CD4-positive, CD25-positive, alpha-beta regulatory T cell (primary cell): ENCODE results near the gene IPO8. TPM values are rescaled to one million over a fixed set of nuclear protein-coding genes. Genes with fewer than 3 reads are reported as not detected.

Experiments
- ATAC-seq, 2 donors: fragments of 150-1000 bp; cut with Tn5 transposase; one replicate each; pipeline ENCODE4 v1.10.0; 2021; ENCODE audit warnings: low read depth in 2 of 2, moderate number of reproducible peaks in 2 of 2, moderate library complexity in 1 of 2
- DNase-seq, 3 donors: peaks; one replicate each; pipeline versions ENCODE4 v3.0.0 to v3.0.0-alpha.2; 2012 to 2022; ENCODE audit warnings: mixed read lengths in 1 of 3
- H3K27ac ChIP-seq: one replicate; pipeline ENCODE4 v1.7.0; 2013; ENCODE audit warnings: mild to moderate bottlenecking, low read length; ENCODE audit not compliant: insufficient read depth, poor library complexity, severe bottlenecking
- H3K27me3 ChIP-seq: one replicate; pipeline ENCODE4 v1.7.0; 2013; ENCODE audit warnings: low read length; ENCODE audit not compliant: control insufficient read depth, insufficient read depth
- H3K36me3 ChIP-seq: one replicate; pipeline ENCODE4 v1.7.0; 2013; ENCODE audit warnings: mild to moderate bottlenecking, low read length, moderate library complexity; ENCODE audit not compliant: control insufficient read depth, insufficient read depth
- H3K4me1 ChIP-seq: 2 replicates; pipeline ENCODE4 v1.7.0; 2013; ENCODE audit warnings: mild to moderate bottlenecking, low read length; ENCODE audit not compliant: insufficient read depth, control insufficient read depth, poor library complexity, severe bottlenecking
- H3K4me3 ChIP-seq: one replicate; pipeline ENCODE4 v1.7.0; 2013; ENCODE audit warnings: low read depth, mild to moderate bottlenecking, low read length, moderate library complexity
- H3K9me3 ChIP-seq, 2 experiments: 1 replicate in 1 of 2; 2 replicates in 1 of 2; pipeline ENCODE4 v1.7.0; 2013; ENCODE audit warnings: low read length in 2 of 2, mild to moderate bottlenecking in 1 of 2, moderate library complexity in 1 of 2; ENCODE audit not compliant: control insufficient read depth in 2 of 2
- H3K27ac Mint-ChIP-seq, 3 donors: one replicate each; pipeline ENCODE4 v1.8.0; 2020 to 2022; ENCODE audit warnings: mild to moderate bottlenecking in 3 of 3, mixed read lengths in 3 of 3, moderate library complexity in 2 of 3
- H3K27me3 Mint-ChIP-seq: one replicate; pipeline ENCODE4 v1.8.0; 2022; ENCODE audit warnings: mild to moderate bottlenecking, mixed read lengths
- H3K36me3 Mint-ChIP-seq: one replicate; pipeline ENCODE4 v1.8.0; 2020; ENCODE audit warnings: mixed read lengths
- H3K4me1 Mint-ChIP-seq, 4 donors: one replicate each; pipeline ENCODE4 v1.8.0; 2020 to 2022; ENCODE audit warnings: mixed read lengths in 4 of 4, mild to moderate bottlenecking in 1 of 4
- H3K4me3 Mint-ChIP-seq, 4 donors: one replicate each; pipeline ENCODE4 v1.8.0; 2020 to 2022; ENCODE audit warnings: mild to moderate bottlenecking in 4 of 4, mixed read lengths in 4 of 4, moderate library complexity in 3 of 4
- H3K9me3 Mint-ChIP-seq, 7 donors: one replicate each; pipeline ENCODE4 v1.8.0; 2020 to 2022; ENCODE audit warnings: mixed read lengths in 7 of 7, mild to moderate bottlenecking in 3 of 7, moderate library complexity in 2 of 7
- polyA plus RNA-seq, 4 donors: library from polyadenylated mRNA; unstranded; fragments of 300-500 nt; fragmentation: Illumina TruSeq; gene quantifications; one replicate each; pipeline ENCODE4 v1.2.3, GENCODE V29; 2021
- total RNA-seq: library from RNA; stranded (reverse); gene quantifications from one replicate; pipeline ENCODE4 v1.2.3, GENCODE V29; 2022

IPO8 gene
- total and polyA plus RNA-seq, 5 donors from 2014 or later: 13.8 to 30.4 (median 18.9) TPM

- Histone ChIP-seq H3K4me1 (no peaks in the 10 kb centered on the region), H3K4me3 (no peak overlapping the region), H3K9me3 (no peaks in the 10 kb centered on the region), H3K27me3 (no peaks in the 10 kb centered on the region), H3K27ac (no peak overlapping the region), H3K36me3 (peaks cover 71% of the 10 kb centered on the region)
- no peak overlapping the region for H3K27ac Mint-ChIP-seq
- H3K4me3 Mint-ChIP-seq: no peak overlapping the region
- DNase-seq (no peak), ATAC-seq (no peak)
- peaks cover 62% of the 10 kb centered on the region for H3K36me3 Mint-ChIP-seq
- H3K9me3 Mint-ChIP-seq: no peaks in the 10 kb centered on the region
- H3K27me3 Mint-ChIP-seq: no peaks in the 10 kb centered on the region
- peaks cover 1 to 8% (median 5%) of the 10 kb centered on the region in 4 donors for H3K4me1 Mint-ChIP-seq
Observed at GRCh38 chr12:30679241-30679640, 16.4 kb downstream of the IPO8 start.

GRCh38 chr12:30678221-30678620, 17.4 kb downstream of the IPO8 start:
- no peak overlapping the region for H3K27ac ChIP-seq
- no peak overlapping the region for H3K4me3 ChIP-seq
- Mint-ChIP-seq H3K4me3 (no peak overlapping the region), H3K27me3 (no peaks in the 10 kb centered on the region), H3K9me3 (no peaks in the 10 kb centered on the region), H3K27ac (no peak overlapping the region), H3K4me1 (peaks cover 0 to 7% (median 2%) of the 10 kb centered on the region in 4 donors), H3K36me3 (peaks cover 59% of the 10 kb centered on the region)
- no peaks in the 10 kb centered on the region for H3K4me1 ChIP-seq
- no peaks in the 10 kb centered on the region for H3K27me3 ChIP-seq
- H3K36me3 ChIP-seq: peaks cover 70% of the 10 kb centered on the region
- DNase-seq: no peak
- ATAC-seq: no peak
- H3K9me3 ChIP-seq: no peaks in the 10 kb centered on the region

GRCh38 chr12:30661210-30661609, 34.5 kb downstream of the IPO8 start:
- H3K9me3 ChIP-seq: no peaks in the 10 kb centered on the region
- H3K27ac Mint-ChIP-seq: no peak overlapping the region
- no peaks in the 10 kb centered on the region for H3K27me3 ChIP-seq
- H3K4me3 ChIP-seq: no peak overlapping the region
- H3K4me3 Mint-ChIP-seq: no peak overlapping the region
- H3K36me3 Mint-ChIP-seq: peaks cover 40% of the 10 kb centered on the region
- H3K27me3 Mint-ChIP-seq: no peaks in the 10 kb centered on the region
- DNase-seq: no peak
- H3K4me1 ChIP-seq: no peaks in the 10 kb centered on the region
- peaks cover 68% of the 10 kb centered on the region for H3K36me3 ChIP-seq
- no peak for ATAC-seq
- peaks cover 0 to 4% (median 2%) of the 10 kb centered on the region in 4 donors for H3K4me1 Mint-ChIP-seq
- no peaks in the 10 kb centered on the region for H3K9me3 Mint-ChIP-seq
- H3K27ac ChIP-seq: no peak overlapping the region

GRCh38 chr12:30652034-30652696, 43.5 kb downstream of the IPO8 start:
- no peak overlapping the region for H3K4me3 ChIP-seq
- Mint-ChIP-seq H3K27me3 (no peaks in the 10 kb centered on the region), H3K4me3 (no peak overlapping the region), H3K27ac (peak overlapping the region in 1 of 3 donors; percentile 41), H3K4me1 (peaks cover under 1 to 13% (median 9%) of the 10 kb centered on the region in 4 donors), H3K36me3 (peaks cover 36% of the 10 kb centered on the region), H3K9me3 (no peaks in the 10 kb centered on the region)
- DNase-seq: no peak
- H3K27ac ChIP-seq: no peak overlapping the region
- ATAC-seq: no peak
- no peaks in the 10 kb centered on the region for H3K9me3 ChIP-seq
- H3K4me1 ChIP-seq: peaks cover 4% of the 10 kb centered on the region
- no peaks in the 10 kb centered on the region for H3K27me3 ChIP-seq
- peaks cover 27% of the 10 kb centered on the region for H3K36me3 ChIP-seq

- peaks cover 4% of the 10 kb centered on the region for H3K4me1 ChIP-seq
- no peak overlapping the region for H3K27ac ChIP-seq
- no peak overlapping the region for H3K4me3 Mint-ChIP-seq
- no peaks in the 10 kb centered on the region for H3K9me3 Mint-ChIP-seq
- H3K27ac Mint-ChIP-seq: no peak overlapping the region
- no peaks in the 10 kb centered on the region for H3K9me3 ChIP-seq
- H3K36me3 ChIP-seq: peaks cover 22% of the 10 kb centered on the region
- H3K4me1 Mint-ChIP-seq: peaks cover 5 to 21% (median 8%) of the 10 kb centered on the region in 4 donors
- no peaks in the 10 kb centered on the region for H3K27me3 ChIP-seq
- DNase-seq (no peak), ATAC-seq (no peak)
- H3K36me3 Mint-ChIP-seq: peaks cover 46% of the 10 kb centered on the region
- no peak overlapping the region for H3K4me3 ChIP-seq
- H3K27me3 Mint-ChIP-seq: no peaks in the 10 kb centered on the region
Observed at GRCh38 chr12:30646821-30647220, 48.8 kb downstream of the IPO8 start.

GRCh38 chr12:30643366-30643765, 52.3 kb downstream of the IPO8 start:
- Mint-ChIP-seq H3K4me1 (peaks cover 0 to 11% (median 7%) of the 10 kb centered on the region in 4 donors), H3K27ac (no peak overlapping the region), H3K36me3 (peaks cover 40% of the 10 kb centered on the region), H3K27me3 (no peaks in the 10 kb centered on the region), H3K4me3 (no peak overlapping the region), H3K9me3 (no peaks in the 10 kb centered on the region)
- ATAC-seq: no peak
- Histone ChIP-seq H3K27ac (no peak overlapping the region), H3K27me3 (no peaks in the 10 kb centered on the region), H3K9me3 (no peaks in the 10 kb centered on the region), H3K4me1 (no peaks in the 10 kb centered on the region), H3K4me3 (no peak overlapping the region), H3K36me3 (peaks cover 24% of the 10 kb centered on the region)
- DNase-seq: no peak

GRCh38 chr12:30640392-30640791, 55.3 kb downstream of the IPO8 start:
- Histone ChIP-seq H3K4me1 (no peaks in the 10 kb centered on the region), H3K27me3 (no peaks in the 10 kb centered on the region), H3K36me3 (peaks cover 39% of the 10 kb centered on the region), H3K27ac (no peak overlapping the region), H3K4me3 (no peak overlapping the region), H3K9me3 (no peaks in the 10 kb centered on the region)
- Mint-ChIP-seq H3K4me1 (peaks cover 0 to 7% (median 1%) of the 10 kb centered on the region in 4 donors), H3K4me3 (no peak overlapping the region), H3K36me3 (peaks cover 42% of the 10 kb centered on the region), H3K27me3 (no peaks in the 10 kb centered on the region), H3K27ac (no peak overlapping the region), H3K9me3 (no peaks in the 10 kb centered on the region)
- DNase-seq (no peak), ATAC-seq (no peak)

- Mint-ChIP-seq H3K9me3 (no peaks in the 10 kb centered on the region), H3K4me3 (no peak overlapping the region), H3K27me3 (no peaks in the 10 kb centered on the region), H3K27ac (no peak overlapping the region), H3K4me1 (peaks cover 0 to 11% (median 1%) of the 10 kb centered on the region in 4 donors), H3K36me3 (peaks cover 57% of the 10 kb centered on the region)
- Histone ChIP-seq H3K27ac (no peak overlapping the region), H3K9me3 (no peaks in the 10 kb centered on the region), H3K27me3 (no peaks in the 10 kb centered on the region), H3K4me3 (no peak overlapping the region), H3K4me1 (no peaks in the 10 kb centered on the region), H3K36me3 (peaks cover 67% of the 10 kb centered on the region)
- ATAC-seq (no peak), DNase-seq (no peak)
Observed at GRCh38 chr12:30635385-30635784, 60.3 kb downstream of the IPO8 start.
